Pancreas (tissue), 10 donors: ENCODE data around the gene AIFM2. TPM values are rescaled to one million over a fixed set of nuclear protein-coding genes. Genes with fewer than 3 reads are reported as not detected.
"Not testable (repeated sequence)": the region's sequence is repeated elsewhere in the genome, so short reads cannot be mapped to it uniquely, and the experiment has no call there.

Experiments used
- ATAC-seq, 4 donors: fragments of 200-7000 bp; cut with Tn5 transposase; one replicate each; pipeline versions ENCODE4 v1.8.0 to v1.9.1; 2020; ENCODE audit warnings: mild to moderate bottlenecking in 4 of 4, moderate library complexity in 4 of 4
- DNase-seq, 6 donors: peaks; one replicate each; pipeline ENCODE4 v3.0.0-alpha.2; 2020
- FAIRE-seq: peaks from 2 replicates; lab custom pipeline; 2012; peaks lifted over from hg19 to GRCh38; lab: Jason Lieb, UNC
- H3K27ac ChIP-seq, 4 donors: fragments of 200-600 bp; sonication (generic); 1 replicate in 3 of 4; 2 replicates in 1 of 4; pipeline versions ENCODE4 v1.5.0 to v1.8.0; 2020
- H3K27me3 ChIP-seq, 4 donors: fragments of 200-600 bp; one replicate each; pipeline ENCODE4 v1.8.0; 2021
- H3K36me3 ChIP-seq, 3 donors: fragments of 200-600 bp; sonication (generic) in 1 of 3; one replicate each; pipeline versions ENCODE4 v1.5.0 to v1.8.0; 2020 to 2021
- H3K4me1 ChIP-seq, 3 donors: fragments of 200-600 bp; one replicate each; pipeline ENCODE4 v1.8.0; 2021
- H3K4me3 ChIP-seq, 4 donors: fragments of 200-600 bp; sonication (generic) in 2 of 4; one replicate each; pipeline versions ENCODE4 v1.5.0 to v1.8.0; 2020 to 2021
- H3K9me3 ChIP-seq, 4 donors: fragments of 200-600 bp; one replicate each; pipeline ENCODE4 v1.8.0; 2021
- WGBS, 2 donors: extraction: QIAGEN DNeasy Blood & Tissue Kit; methylation state at CpG; one replicate each; pipeline ENCODE4 v1.1.7; 2013; 5-methylcytosine and 5-hydroxymethylcytosine counted together
- intact Hi-C, 3 donors: fragments of 100-400 bp; cut with DNase I; formaldehyde crosslinking; loops; one replicate each; pipeline versions ENCODE4 v1.11.1 to v1.14.2; 2022
- polyA plus RNA-seq, 2 donors: library from polyadenylated mRNA; stranded (reverse); fragments of 200-250 nt; gene quantifications; one replicate each; pipeline ENCODE4 v1.2.3, GENCODE V29; 2013
- total RNA-seq, 6 donors: library from RNA; stranded (reverse); fragmentation: NEBNext Ultra II Directional in 4 of 6; extraction: Animal tissue kit (Norgen Biotek cat#: 25700) in 4 of 6; gene quantifications; one replicate each; pipeline versions ENCODE4 v1.2.1 to v1.2.4, GENCODE V29; 2021 to 2023
- TF ChIP-seq, protein P1 (sequence below), 4 donors: fragments of 200-600 bp; sonication (generic) in 3 of 4; IDR thresholded peaks; one replicate each; pipeline versions ENCODE4 v1.5.0 to v1.8.0; 2021; ENCODE audit warnings: antibody characterized with exemption in 4 of 4
- donor health status: healthy with polysubstance abuse.
- donor health status: DM: no; HTN: no; CAD: no; lungs with moderate emphysema.
- donor health status: DM: no; HTN: no; CAD: no.
- donor health status: control.
- donor health status: control.
- donor health status: Bipolar disorder and iron deficiency.
- donor health status: DM: yes; HTN: yes; CAD: no.
- donor health status: DM: no; HTN: no; CAD: no.
- donor health status: DM: no; HTN: no; CAD: no.
- donor health status: DM: yes; HTN: yes; CAD: no.

The AIFM2 gene
- total and polyA plus RNA-seq, 8 donors, result 2.0 to 5.0 (median 3.6) TPM

DNA sequence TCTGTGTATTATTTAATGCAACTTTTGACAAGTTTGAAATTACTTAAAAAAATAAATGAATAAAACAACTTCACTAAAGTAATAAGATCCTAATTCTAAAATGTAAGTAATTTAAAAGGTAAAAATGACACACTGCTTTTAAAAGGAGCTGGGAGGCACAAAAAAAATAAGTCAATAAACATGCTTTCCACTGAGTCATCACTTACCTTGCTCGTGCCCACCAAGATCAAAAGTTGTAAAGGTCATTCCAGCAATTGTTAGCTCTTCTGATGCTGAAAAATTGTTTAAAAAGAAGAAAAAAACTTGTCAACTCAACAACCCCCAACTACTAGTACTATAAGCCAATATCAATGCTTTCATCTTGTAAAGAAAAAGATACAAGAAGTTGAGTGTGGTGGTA lies 28.2 kb upstream of the AIFM2 start:
- ATAC-seq (no peak), FAIRE-seq (no peak), DNase-seq (no peak)
- H3K27me3 ChIP-seq, result no peaks in the 10 kb centered on the region
- H3K36me3 ChIP-seq, result peaks cover 0 to 15% (median 11%) of the 10 kb centered on the region in 3 donors
- 20 to 25% methylated on average over 1 of the region's 1 CpG for WGBS, 2 donors
- H3K4me3 ChIP-seq, result no peak overlapping the region
- TF ChIP-seq, protein P1, sequence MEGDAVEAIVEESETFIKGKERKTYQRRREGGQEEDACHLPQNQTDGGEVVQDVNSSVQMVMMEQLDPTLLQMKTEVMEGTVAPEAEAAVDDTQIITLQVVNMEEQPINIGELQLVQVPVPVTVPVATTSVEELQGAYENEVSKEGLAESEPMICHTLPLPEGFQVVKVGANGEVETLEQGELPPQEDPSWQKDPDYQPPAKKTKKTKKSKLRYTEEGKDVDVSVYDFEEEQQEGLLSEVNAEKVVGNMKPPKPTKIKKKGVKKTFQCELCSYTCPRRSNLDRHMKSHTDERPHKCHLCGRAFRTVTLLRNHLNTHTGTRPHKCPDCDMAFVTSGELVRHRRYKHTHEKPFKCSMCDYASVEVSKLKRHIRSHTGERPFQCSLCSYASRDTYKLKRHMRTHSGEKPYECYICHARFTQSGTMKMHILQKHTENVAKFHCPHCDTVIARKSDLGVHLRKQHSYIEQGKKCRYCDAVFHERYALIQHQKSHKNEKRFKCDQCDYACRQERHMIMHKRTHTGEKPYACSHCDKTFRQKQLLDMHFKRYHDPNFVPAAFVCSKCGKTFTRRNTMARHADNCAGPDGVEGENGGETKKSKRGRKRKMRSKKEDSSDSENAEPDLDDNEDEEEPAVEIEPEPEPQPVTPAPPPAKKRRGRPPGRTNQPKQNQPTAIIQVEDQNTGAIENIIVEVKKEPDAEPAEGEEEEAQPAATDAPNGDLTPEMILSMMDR (IDR thresholded peaks at IDR 0.05), result no peak
- H3K27ac ChIP-seq, result no peak overlapping the region
- intact Hi-C loops, result no loop called here
- H3K4me1 ChIP-seq, result peaks cover 5 to 22% (median 9%) of the 10 kb centered on the region in 3 donors
- no peaks in the 10 kb centered on the region for H3K9me3 ChIP-seq

DNA sequence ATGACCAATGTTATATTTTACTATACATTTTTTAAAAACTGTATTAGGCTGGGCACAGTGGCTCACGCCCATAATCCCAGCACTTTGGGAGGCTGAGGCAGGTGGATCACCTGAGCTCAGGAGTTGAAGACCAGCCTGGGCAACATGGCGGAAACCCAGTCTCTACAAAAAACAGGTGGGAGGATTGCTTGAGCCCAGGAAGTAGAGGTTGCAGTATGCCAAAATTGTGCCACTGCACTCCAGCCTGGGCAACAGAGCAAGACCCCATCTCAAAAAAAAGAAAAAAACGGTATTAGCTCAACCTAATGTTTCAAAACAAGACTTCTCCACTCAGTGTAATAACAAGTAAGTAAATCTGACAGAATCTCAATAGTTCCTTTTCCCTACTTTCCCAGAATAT lies 26.7 kb upstream of the AIFM2 start:
- H3K9me3 ChIP-seq, H3K4me3 ChIP-seq, DNase-seq, intact Hi-C loops, H3K27ac ChIP-seq, ATAC-seq, H3K27me3 ChIP-seq, FAIRE-seq: not testable (repeated sequence)
- Histone ChIP-seq H3K36me3 (peaks cover 0 to 25% (median 15%) of the 10 kb centered on the region in 3 donors), H3K4me1 (peaks cover 4 to 25% (median 15%) of the 10 kb centered on the region in 3 donors)
- 29 to 68% methylated on average over 3 of the region's 3 CpGs for WGBS, 2 donors

DNA sequence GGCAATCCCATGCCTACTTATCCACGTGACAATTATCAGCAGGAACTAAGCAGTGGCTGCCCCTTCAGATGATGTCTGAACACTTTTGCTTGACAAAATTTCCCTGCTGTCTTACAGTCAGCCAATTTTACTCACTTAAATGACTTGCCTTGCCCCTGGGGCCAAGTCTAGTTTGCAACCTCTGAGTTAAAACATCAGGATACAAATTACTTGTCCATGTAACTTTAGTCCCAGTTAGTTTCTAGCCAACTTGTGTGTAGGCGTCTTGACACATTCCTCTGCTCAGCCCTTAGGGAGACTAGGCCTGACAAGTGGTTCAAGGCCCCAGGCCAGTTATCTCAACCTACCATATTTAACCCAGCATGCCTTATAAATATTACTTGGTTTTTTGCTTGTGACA lies 25.5 kb upstream of the AIFM2 start:
- ATAC-seq (peak in 1 of 4 donors; percentile 30), DNase-seq (no peak), FAIRE-seq (no peak)
- Histone ChIP-seq H3K9me3 (no peaks in the 10 kb centered on the region), H3K27ac (no peak overlapping the region), H3K27me3 (no peaks in the 10 kb centered on the region), H3K4me3 (no peak overlapping the region), H3K4me1 (peaks cover 0 to 15% (median 12%) of the 10 kb centered on the region in 3 donors), H3K36me3 (peaks cover 0 to 31% (median 18%) of the 10 kb centered on the region in 3 donors)
- intact Hi-C loops, result no loop called here
- TF ChIP-seq, protein P1 (IDR thresholded peaks at IDR 0.05), result no peak
- 60 to 68% methylated on average over 2 of the region's 2 CpGs for WGBS, 2 donors

DNA sequence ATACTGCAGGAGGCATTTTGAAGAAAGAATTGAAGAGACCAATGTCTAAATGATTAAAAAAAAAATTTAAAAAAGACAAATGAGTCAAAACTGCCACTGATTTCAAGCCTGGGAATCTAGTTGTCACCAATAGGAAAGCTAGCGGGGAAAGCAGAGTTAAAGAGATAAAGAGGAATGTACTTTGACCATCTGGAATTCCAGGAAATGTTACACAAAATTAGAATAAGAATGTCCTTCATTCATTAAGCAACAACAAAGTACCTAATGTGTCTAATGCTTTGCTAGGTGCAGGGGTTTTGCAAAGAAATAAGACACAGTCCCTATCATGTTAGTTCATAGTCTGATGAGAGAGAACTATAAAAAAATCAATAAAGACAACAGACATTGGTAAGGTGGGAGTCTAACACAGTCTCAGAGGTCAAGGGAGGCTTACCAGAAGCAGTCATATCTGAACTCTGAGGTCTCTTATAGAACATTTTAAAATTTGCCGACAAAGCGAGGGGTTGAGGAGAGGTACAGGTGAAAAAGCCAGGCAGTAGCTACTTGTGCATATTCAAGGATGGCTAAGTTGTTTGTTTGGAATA lies 22.7 kb upstream of the AIFM2 start:
- no peaks in the 10 kb centered on the region for H3K27me3 ChIP-seq
- TF ChIP-seq, protein P1 (IDR thresholded peaks at IDR 0.05), result no peak
- DNase-seq (no peak), FAIRE-seq (no peak), ATAC-seq (peak in 1 of 4 donors; percentile 19)
- peaks cover 0 to 47% (median 31%) of the 10 kb centered on the region in 3 donors for H3K36me3 ChIP-seq
- peaks cover 0 to 8% (median 7%) of the 10 kb centered on the region in 3 donors for H3K4me1 ChIP-seq
- intact Hi-C loops, result no loop called here
- no peak overlapping the region for H3K4me3 ChIP-seq
- H3K9me3 ChIP-seq, result no peaks in the 10 kb centered on the region
- 27 to 31% methylated on average over 3 of the region's 3 CpGs for WGBS, 2 donors
- no peak overlapping the region for H3K27ac ChIP-seq

DNA sequence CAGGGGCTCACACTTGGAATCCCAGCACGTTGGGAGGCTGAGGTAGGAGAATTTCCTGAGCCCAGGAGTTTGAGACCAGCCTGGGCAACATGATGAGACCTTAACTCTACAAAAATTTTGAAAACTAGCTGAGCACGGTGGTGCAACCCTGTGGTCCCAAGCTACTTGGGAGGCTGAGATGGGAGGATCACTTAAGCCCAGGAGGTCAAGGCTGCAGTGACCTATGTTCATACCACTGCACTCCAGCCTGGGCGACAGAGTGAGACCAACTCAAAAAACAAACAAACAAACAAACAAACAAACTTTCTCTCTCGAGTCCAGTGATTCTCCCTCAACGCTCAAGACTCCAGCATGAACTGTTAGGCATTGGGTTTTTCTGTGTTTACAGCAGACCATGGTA lies 15.9 kb upstream of the AIFM2 start:
- ATAC-seq (no peak), DNase-seq (no peak), FAIRE-seq (no peak)
- Histone ChIP-seq H3K36me3 (peaks cover 0 to 22% (median 21%) of the 10 kb centered on the region in 3 donors), H3K9me3 (no peaks in the 10 kb centered on the region), H3K4me1 (peaks cover 4 to 12% (median 7%) of the 10 kb centered on the region in 3 donors), H3K27me3 (no peaks in the 10 kb centered on the region), H3K4me3 (no peak overlapping the region), H3K27ac (no peak overlapping the region)
- 87 to 94% methylated on average over 5 of the region's 5 CpGs for WGBS, 2 donors
- intact Hi-C loops, result no loop called here
- TF ChIP-seq, protein P1 (IDR thresholded peaks at IDR 0.05), result no peak
